HCT116 (cell line): Measurements from ENCODE around the gene RHBDD2. TPM values are rescaled to one million over a fixed set of nuclear protein-coding genes. Genes with fewer than 3 reads are reported as not detected.
A peak's percentile ranks its signal among the peaks of the same experiment; 100 is the strongest.

Source experiments
- ATAC-seq: fragments of 200-7000 bp; cut with Tn5 transposase; 2 replicates; pipeline ENCODE4 v1.9.1; 2020; ENCODE audit warnings: mild to moderate bottlenecking, moderate library complexity
- BruUV-seq: library from RNA; stranded (reverse); fragments of 400-500 nt; replicated peaks from 2 replicates; lab custom pipeline; 2021; lab: Mats Ljungman, UMichigan
- CTCF ChIA-PET: fragments of 300-600 bp; sonication (Branson Sonifier 250); formaldehyde crosslinking; loops from one replicate; lab custom pipeline; 2021; ENCODE audit warnings: antibody characterized with exemption; lab: Charles Lee
- POLR2A ChIA-PET: fragments of 300-600, 350-600 bp; sonication (Branson Sonifier 250); formaldehyde crosslinking; loops from one replicate; lab custom pipeline; 2021; ENCODE audit warnings: antibody characterized with exemption; lab: Charles Lee
- RAD21 ChIA-PET, 2 experiments: fragments of 300-600 bp; sonication (Branson Sonifier 250); formaldehyde crosslinking; loops; one replicate each; lab custom pipeline; 2023; ENCODE audit warnings: low total read pairs in 2 of 2; ENCODE audit not compliant: uncharacterized antibody in 2 of 2, unreplicated experiment in 2 of 2, low non-redundant PET in 1 of 2; lab: Charles Lee
- DNase-seq: peaks from one replicate; pipeline ENCODE4 v3.0.0-alpha.2; 2010; ENCODE audit warnings: low read depth, low spot score
- H2AFZ ChIP-seq: fragments of 200-600 bp; shearing (Covaris generic), sonication (generic); 2 replicates; pipeline ENCODE4 v1.6.1; 2017; ENCODE audit warnings: low read depth, mixed run types, mixed read lengths, antibody characterized with exemption, low read length; ENCODE audit not compliant: poor library complexity, severe bottlenecking
- H3K27ac ChIP-seq: 2 replicates; pipeline ENCODE4 v1.5.1; 2012; ENCODE audit warnings: low read depth, low read length
- H3K27me3 ChIP-seq: fragments of 200-600 bp; sonication (generic); 2 replicates; pipeline ENCODE4 v1.6.1; 2016; ENCODE audit warnings: mixed run types, low read length, mixed read lengths; ENCODE audit not compliant: insufficient read depth
- H3K36me3 ChIP-seq, 2 experiments: fragments of 200-500 bp in 1 of 2; fragments of 200-600 bp in 1 of 2; sonication (Bioruptor generic) in 1 of 2; sonication (generic) in 1 of 2; 2 replicates each; pipeline versions ENCODE4 v1.5.1 to v1.6.1; 2014 to 2016; ENCODE audit warnings: low read length in 2 of 2, inconsistent platforms in 1 of 2, mixed read lengths in 1 of 2, mixed run types in 1 of 2; ENCODE audit not compliant: insufficient read depth in 2 of 2, control insufficient read depth in 1 of 2
- H3K4me1 ChIP-seq, 2 experiments: fragments of 200-600 bp in 1 of 2; sonication (generic) in 1 of 2; 2 replicates each; pipeline versions ENCODE4 v1.5.1 to v1.6.1; 2012 to 2017; ENCODE audit warnings: low read length in 2 of 2, inconsistent platforms in 1 of 2, mild to moderate bottlenecking in 1 of 2, mixed read lengths in 1 of 2, mixed run types in 1 of 2, moderate library complexity in 1 of 2; ENCODE audit not compliant: insufficient read depth in 2 of 2, control insufficient read depth in 1 of 2
- H3K4me2 ChIP-seq: fragments of 200-600 bp; sonication (generic); 2 replicates; pipeline ENCODE4 v1.6.1; 2017; ENCODE audit warnings: mixed run types, low read length, mixed read lengths
- H3K4me3 ChIP-seq, 2 experiments: fragments of 200-600 bp in 1 of 2; sonication (generic) in 1 of 2; replicated peaks in 1 of 2; 2 replicates each; pipeline ENCODE4 v1.5.1; 2011 to 2016; ENCODE audit warnings: low read length in 2 of 2, control low read depth in 1 of 2, low read depth in 1 of 2, mild to moderate bottlenecking in 1 of 2, mixed read lengths in 1 of 2, mixed run types in 1 of 2
- H3K79me2 ChIP-seq: fragments of 200-600 bp; sonication (generic); 2 replicates; pipeline ENCODE4 v1.6.1; 2017; ENCODE audit warnings: mild to moderate bottlenecking, mixed run types, low read length, moderate library complexity, mixed read lengths; ENCODE audit not compliant: insufficient read depth
- H3K9ac ChIP-seq: fragments of 200-600 bp; sonication (generic); 2 replicates; pipeline ENCODE4 v1.6.1; 2016; ENCODE audit warnings: low read length, mixed read lengths
- H3K9me2 ChIP-seq: fragments of 200-600 bp; sonication (generic), shearing (Covaris generic); 2 replicates; pipeline ENCODE4 v1.6.1; 2017; ENCODE audit warnings: mixed run types, mild to moderate bottlenecking, moderate library complexity; ENCODE audit not compliant: insufficient read depth
- H3K9me3 ChIP-seq, 2 experiments: fragments of 200-500 bp in 1 of 2; fragments of 200-600 bp in 1 of 2; sonication (Bioruptor generic) in 1 of 2; sonication (generic) in 1 of 2; 2 replicates each; pipeline ENCODE4 v1.6.1; 2014 to 2017; ENCODE audit warnings: low read length in 2 of 2, mixed read lengths in 2 of 2, inconsistent platforms in 1 of 2, low read depth in 1 of 2, mild to moderate bottlenecking in 1 of 2, mixed run types in 1 of 2, moderate library complexity in 1 of 2; ENCODE audit not compliant: control insufficient read depth in 1 of 2, insufficient read depth in 1 of 2
- H4K20me1 ChIP-seq: fragments of 200-600 bp; sonication (generic), shearing (Covaris generic); 2 replicates; pipeline ENCODE4 v1.6.1; 2017; ENCODE audit warnings: mixed run types, mild to moderate bottlenecking, moderate library complexity; ENCODE audit not compliant: insufficient read depth
- CBX3 ChIP-seq: IDR thresholded peaks from 2 replicates; pipeline ENCODE4 v1.6.1; 2012; ENCODE audit warnings: low read depth
- EGR1 ChIP-seq: IDR thresholded peaks from 2 replicates; pipeline ENCODE4 v1.6.1; 2012; ENCODE audit warnings: low read depth
- ELF1 ChIP-seq: IDR thresholded peaks from 2 replicates; pipeline ENCODE4 v1.6.1; 2012; ENCODE audit warnings: low read depth, borderline replicate concordance
- EZH2 ChIP-seq: fragments of 200-600 bp; sonication (generic); IDR thresholded peaks from 2 replicates; pipeline ENCODE4 v1.6.1; 2017; ENCODE audit warnings: antibody characterized with exemption, mixed run types
- EZH2phosphoT487 ChIP-seq: fragments of 200-600 bp; IDR thresholded peaks from 2 replicates; pipeline ENCODE4 v1.6.1; 2018; ENCODE audit warnings: antibody characterized with exemption, borderline replicate concordance
- JUND ChIP-seq: IDR thresholded peaks from 2 replicates; pipeline ENCODE4 v1.6.1; 2012
- POLR2A ChIP-seq: IDR thresholded peaks from 2 replicates; pipeline ENCODE4 v1.7.0; 2011; ENCODE audit warnings: borderline replicate concordance; ENCODE audit not compliant: insufficient read depth, insufficient read length; ENCODE audit errors: extremely low read depth
- POLR2AphosphoS5 ChIP-seq: IDR thresholded peaks from 2 replicates; pipeline ENCODE4 v1.6.1; 2011; ENCODE audit warnings: mild to moderate bottlenecking, low read depth, low read length, moderate library complexity
- RAD21 ChIP-seq: IDR thresholded peaks from 2 replicates; pipeline ENCODE4 v1.6.1; 2012; ENCODE audit warnings: low read depth, mild to moderate bottlenecking
- REST ChIP-seq: IDR thresholded peaks from 2 replicates; pipeline ENCODE4 v1.6.1; 2012; ENCODE audit warnings: low read depth
- SRF ChIP-seq: IDR thresholded peaks from 2 replicates; pipeline ENCODE4 v1.6.1; 2012; ENCODE audit warnings: low read depth
- YY1 ChIP-seq: IDR thresholded peaks from 2 replicates; pipeline ENCODE4 v1.6.1; 2011; ENCODE audit warnings: low read length, low read depth, moderate library complexity, mild to moderate bottlenecking; ENCODE audit not compliant: insufficient replicate concordance; ENCODE audit errors: extremely low read depth
- ZFX ChIP-seq: fragments of 450-650 bp; IDR thresholded peaks from 2 replicates; pipeline ENCODE4 v1.6.1; 2017
- ZNF274 ChIP-seq: fragments of 200-500 bp; sonication (Bioruptor generic); IDR thresholded peaks from 2 replicates; pipeline ENCODE4 v1.6.1; 2014; ENCODE audit warnings: mild to moderate bottlenecking, low read depth, low read length, inconsistent platforms
- intact Hi-C: fragments of 100-400 bp; cut with micrococcal nuclease; formaldehyde crosslinking; loops from 2 replicates; pipeline ENCODE4 v1.10.0; 2022
- total RNA-seq: library from RNA; stranded (reverse); gene quantifications from one replicate; pipeline ENCODE4 v1.2.1, GENCODE V29; 2021; ENCODE audit not compliant: unreplicated experiment
- TF ChIP-seq, protein P1 (sequence below), 3 experiments: fragments of 200-600 bp in 1 of 3; sonication (generic) in 1 of 3; IDR thresholded peaks in 2 of 3; conservative IDR thresholded peaks in 1 of 3; 2 replicates each; pipeline ENCODE4 v1.5.1; 2012 to 2017; ENCODE audit warnings: low read depth in 2 of 3, low read length in 2 of 3, antibody characterized with exemption in 1 of 3, borderline replicate concordance in 1 of 3, control low read depth in 1 of 3, mild to moderate bottlenecking in 1 of 3, mixed read lengths in 1 of 3, mixed run types in 1 of 3, moderate library complexity in 1 of 3; ENCODE audit not compliant: insufficient read depth in 1 of 3
- TF ChIP-seq, protein P2 (sequence below): IDR thresholded peaks from 2 replicates; pipeline ENCODE4 v1.6.1; 2012
- TF ChIP-seq, protein P3 (sequence below): IDR thresholded peaks from 2 replicates; pipeline ENCODE4 v1.6.1; 2012
- TF ChIP-seq, protein P4 (sequence below): IDR thresholded peaks from 2 replicates; pipeline ENCODE4 v1.6.1; 2011; ENCODE audit warnings: mild to moderate bottlenecking, low read length, moderate library complexity; ENCODE audit not compliant: insufficient replicate concordance; ENCODE audit errors: extremely low read depth

The RHBDD2 gene
- total RNA-seq, 1 experiment from 2014 or later, result 42.9 TPM

- Histone ChIP-seq H3K9me2 (no peaks in the 10 kb centered on the region), H3K36me3 (no peaks in the 10 kb centered on the region), H2AFZ (peak overlapping the region; percentile 35), H3K9ac (no peak overlapping the region), H3K4me2 (no peak overlapping the region), H3K27me3 (no peaks in the 10 kb centered on the region), H3K27ac (no peak overlapping the region), H3K9me3 (no peaks in the 10 kb centered on the region), H3K4me3 (no peak overlapping the region), H4K20me1 (no peaks in the 10 kb centered on the region), H3K79me2 (peaks cover 15% of the 10 kb centered on the region), H3K4me1 (peaks cover 12 to 26% of the 10 kb centered on the region in 2 experiments)
- DNase-seq (no peak), ATAC-seq (no peak)
- CTCF ChIA-PET, result interaction anchor here (1.0 to 1.5 kb wide), 2 partner anchors 9 to 145 kb away, joined by 3 to 4 read pairs; no protein-coding TSS in a partner anchor
- RAD21 ChIA-PET, result no interaction called here
- POLR2A ChIA-PET, result no interaction called here
- TF ChIP-seq, protein P1, sequence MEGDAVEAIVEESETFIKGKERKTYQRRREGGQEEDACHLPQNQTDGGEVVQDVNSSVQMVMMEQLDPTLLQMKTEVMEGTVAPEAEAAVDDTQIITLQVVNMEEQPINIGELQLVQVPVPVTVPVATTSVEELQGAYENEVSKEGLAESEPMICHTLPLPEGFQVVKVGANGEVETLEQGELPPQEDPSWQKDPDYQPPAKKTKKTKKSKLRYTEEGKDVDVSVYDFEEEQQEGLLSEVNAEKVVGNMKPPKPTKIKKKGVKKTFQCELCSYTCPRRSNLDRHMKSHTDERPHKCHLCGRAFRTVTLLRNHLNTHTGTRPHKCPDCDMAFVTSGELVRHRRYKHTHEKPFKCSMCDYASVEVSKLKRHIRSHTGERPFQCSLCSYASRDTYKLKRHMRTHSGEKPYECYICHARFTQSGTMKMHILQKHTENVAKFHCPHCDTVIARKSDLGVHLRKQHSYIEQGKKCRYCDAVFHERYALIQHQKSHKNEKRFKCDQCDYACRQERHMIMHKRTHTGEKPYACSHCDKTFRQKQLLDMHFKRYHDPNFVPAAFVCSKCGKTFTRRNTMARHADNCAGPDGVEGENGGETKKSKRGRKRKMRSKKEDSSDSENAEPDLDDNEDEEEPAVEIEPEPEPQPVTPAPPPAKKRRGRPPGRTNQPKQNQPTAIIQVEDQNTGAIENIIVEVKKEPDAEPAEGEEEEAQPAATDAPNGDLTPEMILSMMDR (IDR thresholded peaks at IDR 0.05 in 2 of 3, conservative IDR thresholded peaks at IDR 0.05 in 1 of 3; ENCODE audit: borderline replicate concordance in 1 of 3, insufficient read depth in 1 of 3, low read depth in 2 of 3, low read length in 2 of 3), result no peak
- TF ChIP-seq, protein P2, sequence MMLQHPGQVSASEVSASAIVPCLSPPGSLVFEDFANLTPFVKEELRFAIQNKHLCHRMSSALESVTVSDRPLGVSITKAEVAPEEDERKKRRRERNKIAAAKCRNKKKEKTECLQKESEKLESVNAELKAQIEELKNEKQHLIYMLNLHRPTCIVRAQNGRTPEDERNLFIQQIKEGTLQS, result no peak
- TF ChIP-seq, protein P3, sequence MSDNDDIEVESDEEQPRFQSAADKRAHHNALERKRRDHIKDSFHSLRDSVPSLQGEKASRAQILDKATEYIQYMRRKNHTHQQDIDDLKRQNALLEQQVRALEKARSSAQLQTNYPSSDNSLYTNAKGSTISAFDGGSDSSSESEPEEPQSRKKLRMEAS, result no peak
- TF ChIP-seq EGR1, result no peak
- no peak for TF ChIP-seq ZFX
- TF ChIP-seq JUND, result no peak
- TF ChIP-seq CBX3, result no peak
- TF ChIP-seq ZNF274, result no peak
- TF ChIP-seq ELF1, result no peak
- TF ChIP-seq POLR2AphosphoS5, result no peak
- no peak for TF ChIP-seq EZH2phosphoT487
- TF ChIP-seq SRF, result no peak
- TF ChIP-seq, protein P4, sequence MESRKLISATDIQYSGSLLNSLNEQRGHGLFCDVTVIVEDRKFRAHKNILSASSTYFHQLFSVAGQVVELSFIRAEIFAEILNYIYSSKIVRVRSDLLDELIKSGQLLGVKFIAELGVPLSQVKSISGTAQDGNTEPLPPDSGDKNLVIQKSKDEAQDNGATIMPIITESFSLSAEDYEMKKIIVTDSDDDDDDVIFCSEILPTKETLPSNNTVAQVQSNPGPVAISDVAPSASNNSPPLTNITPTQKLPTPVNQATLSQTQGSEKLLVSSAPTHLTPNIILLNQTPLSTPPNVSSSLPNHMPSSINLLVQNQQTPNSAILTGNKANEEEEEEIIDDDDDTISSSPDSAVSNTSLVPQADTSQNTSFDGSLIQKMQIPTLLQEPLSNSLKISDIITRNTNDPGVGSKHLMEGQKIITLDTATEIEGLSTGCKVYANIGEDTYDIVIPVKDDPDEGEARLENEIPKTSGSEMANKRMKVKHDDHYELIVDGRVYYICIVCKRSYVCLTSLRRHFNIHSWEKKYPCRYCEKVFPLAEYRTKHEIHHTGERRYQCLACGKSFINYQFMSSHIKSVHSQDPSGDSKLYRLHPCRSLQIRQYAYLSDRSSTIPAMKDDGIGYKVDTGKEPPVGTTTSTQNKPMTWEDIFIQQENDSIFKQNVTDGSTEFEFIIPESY, result no peak
- no peak for TF ChIP-seq REST
- no peak for TF ChIP-seq RAD21
- TF ChIP-seq POLR2A, result no peak
- TF ChIP-seq EZH2, result no peak
- TF ChIP-seq YY1, result no peak
- BruUV-seq, result no TSS peak
- intact Hi-C loops, result no loop called here
Measured at GRCh38 chr7:75875113-75876080, 3.4 kb upstream of the RHBDD2 start.
